ENCODE measurements around the gene RPTOR.

Gene RPTOR

DNA sequence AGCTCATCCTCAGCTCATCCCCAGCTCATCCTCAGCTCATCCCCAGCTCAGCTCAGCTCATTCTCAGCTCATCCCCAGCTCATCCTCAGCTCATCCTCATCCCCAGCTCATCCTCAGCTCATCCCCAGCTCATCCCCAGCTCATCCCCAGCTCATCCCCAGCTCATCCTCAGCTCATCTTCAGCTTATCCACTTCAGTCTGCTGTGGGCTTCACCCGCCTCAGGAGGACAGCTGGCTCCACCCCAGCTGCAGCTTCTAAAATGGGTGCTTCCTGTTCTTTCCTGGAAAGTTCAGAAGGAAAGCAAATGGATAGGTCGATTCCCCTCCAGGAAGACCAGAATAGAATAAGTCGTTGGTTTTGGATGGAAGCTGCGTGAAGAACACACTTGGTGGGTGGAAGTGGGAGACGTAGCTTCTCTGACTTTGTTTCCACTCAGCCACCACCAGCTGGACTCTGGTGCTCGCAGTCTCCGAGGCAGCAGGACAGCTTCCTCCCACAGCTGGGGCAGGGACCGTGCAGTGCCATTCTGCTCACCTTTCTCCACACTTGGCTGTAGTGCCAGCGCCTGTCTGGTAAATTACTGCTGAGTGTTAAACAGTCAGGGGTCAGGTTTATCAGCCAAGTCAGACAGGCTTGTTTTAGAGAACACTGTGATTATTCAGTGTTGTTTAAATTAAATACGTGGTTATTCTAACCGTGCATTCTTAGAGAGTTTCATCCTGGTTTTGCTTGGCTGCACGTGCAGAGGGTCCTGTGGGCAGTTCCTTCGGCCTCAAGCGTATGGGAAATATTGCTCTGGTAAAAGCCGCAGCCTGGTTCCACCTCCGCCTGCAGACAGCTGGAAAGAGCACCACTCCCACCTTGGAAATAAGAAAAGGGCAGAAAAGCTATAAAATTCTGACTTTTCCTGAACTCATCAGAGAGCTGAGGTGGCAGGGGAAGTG is 386.0 kb downstream of the RPTOR start:
- no peak overlapping the region for H3K4me3 ChIP-seq (ENCODE audit: low read depth, low read length)
- TF ChIP-seq CTCF (IDR thresholded peaks at IDR 0.05; ENCODE audit: control insufficient read depth, extremely low read depth, insufficient read depth) = no peak
- no peak for DNase-seq (ENCODE audit: low read depth)

GRCh38 chr17:80931421-80932265 is 387.0 kb downstream of the RPTOR start:
- no peak for TF ChIP-seq CTCF (IDR thresholded peaks at IDR 0.05; ENCODE audit: control insufficient read depth, extremely low read depth, insufficient read depth)
- no peak overlapping the region for H3K4me3 ChIP-seq (ENCODE audit: low read depth, low read length)
- DNase-seq (ENCODE audit: low read depth) = no peak

- H3K4me3 ChIP-seq (ENCODE audit: low read depth, low read length) = no peak overlapping the region
- DNase-seq (ENCODE audit: low read depth) = no peak
- no peak for TF ChIP-seq CTCF (IDR thresholded peaks at IDR 0.05; ENCODE audit: control insufficient read depth, extremely low read depth, insufficient read depth)
Observed at GRCh38 chr17:80935526-80935925, 390.9 kb downstream of the RPTOR start.

GRCh38 chr17:80936218-80936617 is 391.6 kb downstream of the RPTOR start:
- no peak for TF ChIP-seq CTCF (IDR thresholded peaks at IDR 0.05; ENCODE audit: control insufficient read depth, extremely low read depth, insufficient read depth)
- no peak overlapping the region for H3K4me3 ChIP-seq (ENCODE audit: low read depth, low read length)
- no peak for DNase-seq (ENCODE audit: low read depth)

DNA sequence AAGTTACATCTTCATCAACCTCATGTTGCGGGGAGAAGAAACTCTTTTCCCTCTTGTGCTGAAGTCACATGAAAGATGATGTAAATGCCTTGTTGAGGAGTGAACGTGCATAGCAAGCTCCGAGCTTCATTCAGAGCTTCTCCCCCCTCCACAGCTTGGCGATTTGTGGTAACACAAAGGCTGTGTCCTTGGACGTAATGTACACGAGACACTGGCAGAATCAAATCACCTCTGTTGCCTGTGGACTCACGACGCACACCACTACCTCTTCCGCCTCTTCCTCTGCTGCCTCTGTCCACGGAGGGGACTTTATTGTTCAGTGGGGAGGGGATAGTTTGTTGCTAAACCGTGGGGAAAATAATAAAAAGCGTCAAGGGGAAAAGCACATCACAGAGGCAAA is 392.1 kb downstream of the RPTOR start:
- no peak for TF ChIP-seq CTCF (IDR thresholded peaks at IDR 0.05; ENCODE audit: control insufficient read depth, extremely low read depth, insufficient read depth)
- no peak for DNase-seq (ENCODE audit: low read depth)
- no peak overlapping the region for H3K4me3 ChIP-seq (ENCODE audit: low read depth, low read length)

- DNase-seq (ENCODE audit: low read depth) = no peak
- TF ChIP-seq CTCF (IDR thresholded peaks at IDR 0.05; ENCODE audit: control insufficient read depth, extremely low read depth, insufficient read depth) = no peak
- H3K4me3 ChIP-seq (ENCODE audit: low read depth, low read length) = no peak overlapping the region
Observed at GRCh38 chr17:80937462-80938381, 393.1 kb downstream of the RPTOR start.

Data from LNCaP clone FGC (cell line).